HCT116 (cell line): ENCODE data around the gene IFNA1. TPM values are rescaled to one million over a fixed set of nuclear protein-coding genes. Genes with fewer than 3 reads are reported as not detected.

Experiments
- ATAC-seq: fragments of 200-7000 bp; cut with Tn5 transposase; 2 replicates; pipeline ENCODE4 v1.9.1; 2020; ENCODE audit warnings: mild to moderate bottlenecking, moderate library complexity
- BruUV-seq: library from RNA; stranded (reverse); fragments of 400-500 nt; replicated peaks from 2 replicates; lab custom pipeline; 2021; lab: Mats Ljungman, UMichigan
- CTCF ChIA-PET: fragments of 300-600 bp; sonication (Branson Sonifier 250); formaldehyde crosslinking; loops from one replicate; lab custom pipeline; 2021; ENCODE audit warnings: antibody characterized with exemption; lab: Charles Lee
- POLR2A ChIA-PET: fragments of 300-600, 350-600 bp; sonication (Branson Sonifier 250); formaldehyde crosslinking; loops from one replicate; lab custom pipeline; 2021; ENCODE audit warnings: antibody characterized with exemption; lab: Charles Lee
- RAD21 ChIA-PET, 2 experiments: fragments of 300-600 bp; sonication (Branson Sonifier 250); formaldehyde crosslinking; loops; one replicate each; lab custom pipeline; 2023; ENCODE audit warnings: low total read pairs in 2 of 2; ENCODE audit not compliant: uncharacterized antibody in 2 of 2, unreplicated experiment in 2 of 2, low non-redundant PET in 1 of 2; lab: Charles Lee
- DNase-seq: peaks from one replicate; pipeline ENCODE4 v3.0.0-alpha.2; 2010; ENCODE audit warnings: low read depth, low spot score
- H2AFZ ChIP-seq: fragments of 200-600 bp; shearing (Covaris generic), sonication (generic); 2 replicates; pipeline ENCODE4 v1.6.1; 2017; ENCODE audit warnings: low read depth, mixed run types, mixed read lengths, antibody characterized with exemption, low read length; ENCODE audit not compliant: poor library complexity, severe bottlenecking
- H3K27ac ChIP-seq: 2 replicates; pipeline ENCODE4 v1.5.1; 2012; ENCODE audit warnings: low read depth, low read length
- H3K27me3 ChIP-seq: fragments of 200-600 bp; sonication (generic); 2 replicates; pipeline ENCODE4 v1.6.1; 2016; ENCODE audit warnings: mixed run types, low read length, mixed read lengths; ENCODE audit not compliant: insufficient read depth
- H3K36me3 ChIP-seq, 2 experiments: fragments of 200-500 bp in 1 of 2; fragments of 200-600 bp in 1 of 2; sonication (Bioruptor generic) in 1 of 2; sonication (generic) in 1 of 2; 2 replicates each; pipeline versions ENCODE4 v1.5.1 to v1.6.1; 2014 to 2016; ENCODE audit warnings: low read length in 2 of 2, inconsistent platforms in 1 of 2, mixed read lengths in 1 of 2, mixed run types in 1 of 2; ENCODE audit not compliant: insufficient read depth in 2 of 2, control insufficient read depth in 1 of 2
- H3K4me1 ChIP-seq, 2 experiments: fragments of 200-600 bp in 1 of 2; sonication (generic) in 1 of 2; 2 replicates each; pipeline versions ENCODE4 v1.5.1 to v1.6.1; 2012 to 2017; ENCODE audit warnings: low read length in 2 of 2, inconsistent platforms in 1 of 2, mild to moderate bottlenecking in 1 of 2, mixed read lengths in 1 of 2, mixed run types in 1 of 2, moderate library complexity in 1 of 2; ENCODE audit not compliant: insufficient read depth in 2 of 2, control insufficient read depth in 1 of 2
- H3K4me2 ChIP-seq: fragments of 200-600 bp; sonication (generic); 2 replicates; pipeline ENCODE4 v1.6.1; 2017; ENCODE audit warnings: mixed run types, low read length, mixed read lengths
- H3K4me3 ChIP-seq, 2 experiments: fragments of 200-600 bp in 1 of 2; sonication (generic) in 1 of 2; replicated peaks in 1 of 2; 2 replicates each; pipeline ENCODE4 v1.5.1; 2011 to 2016; ENCODE audit warnings: low read length in 2 of 2, control low read depth in 1 of 2, low read depth in 1 of 2, mild to moderate bottlenecking in 1 of 2, mixed read lengths in 1 of 2, mixed run types in 1 of 2
- H3K79me2 ChIP-seq: fragments of 200-600 bp; sonication (generic); 2 replicates; pipeline ENCODE4 v1.6.1; 2017; ENCODE audit warnings: mild to moderate bottlenecking, mixed run types, low read length, moderate library complexity, mixed read lengths; ENCODE audit not compliant: insufficient read depth
- H3K9ac ChIP-seq: fragments of 200-600 bp; sonication (generic); 2 replicates; pipeline ENCODE4 v1.6.1; 2016; ENCODE audit warnings: low read length, mixed read lengths
- H3K9me2 ChIP-seq: fragments of 200-600 bp; sonication (generic), shearing (Covaris generic); 2 replicates; pipeline ENCODE4 v1.6.1; 2017; ENCODE audit warnings: mixed run types, mild to moderate bottlenecking, moderate library complexity; ENCODE audit not compliant: insufficient read depth
- H3K9me3 ChIP-seq, 2 experiments: fragments of 200-500 bp in 1 of 2; fragments of 200-600 bp in 1 of 2; sonication (Bioruptor generic) in 1 of 2; sonication (generic) in 1 of 2; 2 replicates each; pipeline ENCODE4 v1.6.1; 2014 to 2017; ENCODE audit warnings: low read length in 2 of 2, mixed read lengths in 2 of 2, inconsistent platforms in 1 of 2, low read depth in 1 of 2, mild to moderate bottlenecking in 1 of 2, mixed run types in 1 of 2, moderate library complexity in 1 of 2; ENCODE audit not compliant: control insufficient read depth in 1 of 2, insufficient read depth in 1 of 2
- H4K20me1 ChIP-seq: fragments of 200-600 bp; sonication (generic), shearing (Covaris generic); 2 replicates; pipeline ENCODE4 v1.6.1; 2017; ENCODE audit warnings: mixed run types, mild to moderate bottlenecking, moderate library complexity; ENCODE audit not compliant: insufficient read depth
- CBX3 ChIP-seq: IDR thresholded peaks from 2 replicates; pipeline ENCODE4 v1.6.1; 2012; ENCODE audit warnings: low read depth
- CEBPB ChIP-seq: IDR thresholded peaks from 2 replicates; pipeline ENCODE4 v1.6.1; 2012; ENCODE audit warnings: low read depth
- ELF1 ChIP-seq: IDR thresholded peaks from 2 replicates; pipeline ENCODE4 v1.6.1; 2012; ENCODE audit warnings: low read depth, borderline replicate concordance
- EZH2 ChIP-seq: fragments of 200-600 bp; sonication (generic); IDR thresholded peaks from 2 replicates; pipeline ENCODE4 v1.6.1; 2017; ENCODE audit warnings: antibody characterized with exemption, mixed run types
- EZH2phosphoT487 ChIP-seq: fragments of 200-600 bp; IDR thresholded peaks from 2 replicates; pipeline ENCODE4 v1.6.1; 2018; ENCODE audit warnings: antibody characterized with exemption, borderline replicate concordance
- POLR2A ChIP-seq: IDR thresholded peaks from 2 replicates; pipeline ENCODE4 v1.7.0; 2011; ENCODE audit warnings: borderline replicate concordance; ENCODE audit not compliant: insufficient read depth, insufficient read length; ENCODE audit errors: extremely low read depth
- POLR2AphosphoS5 ChIP-seq: IDR thresholded peaks from 2 replicates; pipeline ENCODE4 v1.6.1; 2011; ENCODE audit warnings: mild to moderate bottlenecking, low read depth, low read length, moderate library complexity
- SIN3A ChIP-seq: IDR thresholded peaks from 2 replicates; pipeline ENCODE4 v1.6.1; 2012; ENCODE audit warnings: low read depth
- SP1 ChIP-seq: IDR thresholded peaks from 2 replicates; pipeline ENCODE4 v1.6.1; 2012; ENCODE audit warnings: low read depth
- TCF7L2 ChIP-seq: IDR thresholded peaks from 2 replicates; pipeline ENCODE4 v1.7.0; 2011; ENCODE audit warnings: borderline replicate concordance, inconsistent platforms; ENCODE audit not compliant: insufficient read depth, insufficient read length; ENCODE audit errors: extremely low read depth
- YY1 ChIP-seq: IDR thresholded peaks from 2 replicates; pipeline ENCODE4 v1.6.1; 2011; ENCODE audit warnings: low read length, low read depth, moderate library complexity, mild to moderate bottlenecking; ENCODE audit not compliant: insufficient replicate concordance; ENCODE audit errors: extremely low read depth
- intact Hi-C: fragments of 100-400 bp; cut with micrococcal nuclease; formaldehyde crosslinking; loops from 2 replicates; pipeline ENCODE4 v1.10.0; 2022
- total RNA-seq: library from RNA; stranded (reverse); gene quantifications from one replicate; pipeline ENCODE4 v1.2.1, GENCODE V29; 2021; ENCODE audit not compliant: unreplicated experiment
- TF ChIP-seq, protein P1 (sequence below): IDR thresholded peaks from 2 replicates; pipeline ENCODE4 v1.6.1; 2011; ENCODE audit warnings: mild to moderate bottlenecking, low read length, moderate library complexity; ENCODE audit not compliant: insufficient replicate concordance; ENCODE audit errors: extremely low read depth
- TF ChIP-seq, protein P2 (sequence below): IDR thresholded peaks from 2 replicates; pipeline ENCODE4 v1.6.1; 2012
- TF ChIP-seq, protein P3 (sequence below): IDR thresholded peaks from 2 replicates; pipeline ENCODE4 v1.6.1; 2012
- TF ChIP-seq, protein P4 (sequence below): IDR thresholded peaks from 2 replicates; pipeline ENCODE4 v1.6.1; 2012; ENCODE audit warnings: low read depth
- TF ChIP-seq, protein P5 (sequence below), 3 experiments: fragments of 200-600 bp in 1 of 3; sonication (generic) in 1 of 3; IDR thresholded peaks in 2 of 3; conservative IDR thresholded peaks in 1 of 3; 2 replicates each; pipeline ENCODE4 v1.5.1; 2012 to 2017; ENCODE audit warnings: low read depth in 2 of 3, low read length in 2 of 3, antibody characterized with exemption in 1 of 3, borderline replicate concordance in 1 of 3, control low read depth in 1 of 3, mild to moderate bottlenecking in 1 of 3, mixed read lengths in 1 of 3, mixed run types in 1 of 3, moderate library complexity in 1 of 3; ENCODE audit not compliant: insufficient read depth in 1 of 3

Gene IFNA1
- total RNA-seq, 1 experiment from 2014 or later: not detected

DNA sequence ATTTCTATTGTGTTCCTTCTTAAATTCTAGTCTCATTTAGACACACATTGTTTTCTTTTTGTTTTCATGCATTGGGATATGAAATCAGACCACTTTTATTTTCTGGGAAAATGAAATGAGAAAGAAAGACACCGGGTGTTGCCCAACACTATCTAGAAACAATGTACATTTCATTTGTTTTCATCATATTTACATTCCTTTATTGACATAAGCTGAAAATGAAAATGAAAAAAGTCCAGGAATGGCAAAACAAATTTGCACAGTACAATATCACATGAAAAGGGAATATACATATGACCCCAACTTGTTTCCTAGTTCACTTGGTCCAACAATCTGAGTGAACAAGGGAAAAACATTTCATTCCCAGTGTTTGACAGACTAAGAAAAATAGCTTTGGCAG lies 21.1 kb downstream of the IFNA1 start (continued):
- TF ChIP-seq, protein P1, sequence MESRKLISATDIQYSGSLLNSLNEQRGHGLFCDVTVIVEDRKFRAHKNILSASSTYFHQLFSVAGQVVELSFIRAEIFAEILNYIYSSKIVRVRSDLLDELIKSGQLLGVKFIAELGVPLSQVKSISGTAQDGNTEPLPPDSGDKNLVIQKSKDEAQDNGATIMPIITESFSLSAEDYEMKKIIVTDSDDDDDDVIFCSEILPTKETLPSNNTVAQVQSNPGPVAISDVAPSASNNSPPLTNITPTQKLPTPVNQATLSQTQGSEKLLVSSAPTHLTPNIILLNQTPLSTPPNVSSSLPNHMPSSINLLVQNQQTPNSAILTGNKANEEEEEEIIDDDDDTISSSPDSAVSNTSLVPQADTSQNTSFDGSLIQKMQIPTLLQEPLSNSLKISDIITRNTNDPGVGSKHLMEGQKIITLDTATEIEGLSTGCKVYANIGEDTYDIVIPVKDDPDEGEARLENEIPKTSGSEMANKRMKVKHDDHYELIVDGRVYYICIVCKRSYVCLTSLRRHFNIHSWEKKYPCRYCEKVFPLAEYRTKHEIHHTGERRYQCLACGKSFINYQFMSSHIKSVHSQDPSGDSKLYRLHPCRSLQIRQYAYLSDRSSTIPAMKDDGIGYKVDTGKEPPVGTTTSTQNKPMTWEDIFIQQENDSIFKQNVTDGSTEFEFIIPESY: no peak
- TF ChIP-seq TCF7L2: no peak
- TF ChIP-seq, protein P2, sequence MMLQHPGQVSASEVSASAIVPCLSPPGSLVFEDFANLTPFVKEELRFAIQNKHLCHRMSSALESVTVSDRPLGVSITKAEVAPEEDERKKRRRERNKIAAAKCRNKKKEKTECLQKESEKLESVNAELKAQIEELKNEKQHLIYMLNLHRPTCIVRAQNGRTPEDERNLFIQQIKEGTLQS: no peak
- no peak for TF ChIP-seq EZH2

DNA sequence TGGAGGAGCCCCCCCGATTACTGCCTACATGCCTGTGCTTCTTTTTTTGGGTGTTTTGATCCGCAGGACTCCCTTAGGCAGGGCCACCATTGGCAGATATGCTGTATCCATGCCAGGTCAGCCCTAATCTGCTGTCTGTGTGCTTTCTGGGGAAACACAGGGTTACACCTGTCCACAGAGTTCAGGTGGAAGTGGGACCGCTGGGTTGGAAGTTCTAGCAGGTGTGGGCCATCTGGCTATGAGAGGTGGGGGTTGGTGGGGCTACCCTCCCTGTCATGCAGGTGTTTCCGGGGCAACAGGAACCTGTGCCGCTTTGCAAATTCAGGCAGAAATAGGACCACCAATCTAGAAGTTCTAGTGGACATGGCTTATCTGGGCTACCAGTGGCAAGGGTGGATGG lies 24.9 kb downstream of the IFNA1 start:
- H3K4me1 ChIP-seq: 0 out of 4 replicates have a peak, but pooled peaks cover 0 to 3% of the 10 kb centered on the region in 2 experiments
- intact Hi-C loops: loop anchor here (5.0 kb wide), 1 partner anchor 52 kb away; no protein-coding TSS in a partner anchor
- no peaks in the 10 kb centered on the region for H3K36me3 ChIP-seq
- no peak overlapping the region for H3K4me3 ChIP-seq
- TF ChIP-seq POLR2AphosphoS5: no peak
- TF ChIP-seq POLR2A: no peak
- TF ChIP-seq SIN3A: no peak
- no peak for TF ChIP-seq CEBPB
- TF ChIP-seq, protein P3, sequence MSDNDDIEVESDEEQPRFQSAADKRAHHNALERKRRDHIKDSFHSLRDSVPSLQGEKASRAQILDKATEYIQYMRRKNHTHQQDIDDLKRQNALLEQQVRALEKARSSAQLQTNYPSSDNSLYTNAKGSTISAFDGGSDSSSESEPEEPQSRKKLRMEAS: no peak
- TF ChIP-seq, protein P2: no peak
- TF ChIP-seq, protein P4, sequence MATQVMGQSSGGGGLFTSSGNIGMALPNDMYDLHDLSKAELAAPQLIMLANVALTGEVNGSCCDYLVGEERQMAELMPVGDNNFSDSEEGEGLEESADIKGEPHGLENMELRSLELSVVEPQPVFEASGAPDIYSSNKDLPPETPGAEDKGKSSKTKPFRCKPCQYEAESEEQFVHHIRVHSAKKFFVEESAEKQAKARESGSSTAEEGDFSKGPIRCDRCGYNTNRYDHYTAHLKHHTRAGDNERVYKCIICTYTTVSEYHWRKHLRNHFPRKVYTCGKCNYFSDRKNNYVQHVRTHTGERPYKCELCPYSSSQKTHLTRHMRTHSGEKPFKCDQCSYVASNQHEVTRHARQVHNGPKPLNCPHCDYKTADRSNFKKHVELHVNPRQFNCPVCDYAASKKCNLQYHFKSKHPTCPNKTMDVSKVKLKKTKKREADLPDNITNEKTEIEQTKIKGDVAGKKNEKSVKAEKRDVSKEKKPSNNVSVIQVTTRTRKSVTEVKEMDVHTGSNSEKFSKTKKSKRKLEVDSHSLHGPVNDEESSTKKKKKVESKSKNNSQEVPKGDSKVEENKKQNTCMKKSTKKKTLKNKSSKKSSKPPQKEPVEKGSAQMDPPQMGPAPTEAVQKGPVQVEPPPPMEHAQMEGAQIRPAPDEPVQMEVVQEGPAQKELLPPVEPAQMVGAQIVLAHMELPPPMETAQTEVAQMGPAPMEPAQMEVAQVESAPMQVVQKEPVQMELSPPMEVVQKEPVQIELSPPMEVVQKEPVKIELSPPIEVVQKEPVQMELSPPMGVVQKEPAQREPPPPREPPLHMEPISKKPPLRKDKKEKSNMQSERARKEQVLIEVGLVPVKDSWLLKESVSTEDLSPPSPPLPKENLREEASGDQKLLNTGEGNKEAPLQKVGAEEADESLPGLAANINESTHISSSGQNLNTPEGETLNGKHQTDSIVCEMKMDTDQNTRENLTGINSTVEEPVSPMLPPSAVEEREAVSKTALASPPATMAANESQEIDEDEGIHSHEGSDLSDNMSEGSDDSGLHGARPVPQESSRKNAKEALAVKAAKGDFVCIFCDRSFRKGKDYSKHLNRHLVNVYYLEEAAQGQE: no peak
- TF ChIP-seq CBX3: no peak
- TF ChIP-seq SP1: no peak
- TF ChIP-seq, protein P5, sequence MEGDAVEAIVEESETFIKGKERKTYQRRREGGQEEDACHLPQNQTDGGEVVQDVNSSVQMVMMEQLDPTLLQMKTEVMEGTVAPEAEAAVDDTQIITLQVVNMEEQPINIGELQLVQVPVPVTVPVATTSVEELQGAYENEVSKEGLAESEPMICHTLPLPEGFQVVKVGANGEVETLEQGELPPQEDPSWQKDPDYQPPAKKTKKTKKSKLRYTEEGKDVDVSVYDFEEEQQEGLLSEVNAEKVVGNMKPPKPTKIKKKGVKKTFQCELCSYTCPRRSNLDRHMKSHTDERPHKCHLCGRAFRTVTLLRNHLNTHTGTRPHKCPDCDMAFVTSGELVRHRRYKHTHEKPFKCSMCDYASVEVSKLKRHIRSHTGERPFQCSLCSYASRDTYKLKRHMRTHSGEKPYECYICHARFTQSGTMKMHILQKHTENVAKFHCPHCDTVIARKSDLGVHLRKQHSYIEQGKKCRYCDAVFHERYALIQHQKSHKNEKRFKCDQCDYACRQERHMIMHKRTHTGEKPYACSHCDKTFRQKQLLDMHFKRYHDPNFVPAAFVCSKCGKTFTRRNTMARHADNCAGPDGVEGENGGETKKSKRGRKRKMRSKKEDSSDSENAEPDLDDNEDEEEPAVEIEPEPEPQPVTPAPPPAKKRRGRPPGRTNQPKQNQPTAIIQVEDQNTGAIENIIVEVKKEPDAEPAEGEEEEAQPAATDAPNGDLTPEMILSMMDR (IDR thresholded peaks at IDR 0.05 in 2 of 3, conservative IDR thresholded peaks at IDR 0.05 in 1 of 3; ENCODE audit: borderline replicate concordance in 1 of 3, insufficient read depth in 1 of 3, low read depth in 2 of 3, low read length in 2 of 3): no peak
- TF ChIP-seq YY1: no peak
- TF ChIP-seq ELF1: no peak
- no peak for TF ChIP-seq EZH2phosphoT487
- no peak for ATAC-seq
- RAD21 ChIA-PET: no interaction called here
- H3K4me2 ChIP-seq: no peak overlapping the region
- H3K27ac ChIP-seq: no peak overlapping the region
- no peaks in the 10 kb centered on the region for H3K9me2 ChIP-seq
- no peaks in the 10 kb centered on the region for H3K27me3 ChIP-seq
- no peak overlapping the region for H2AFZ ChIP-seq
- no peaks in the 10 kb centered on the region for H3K79me2 ChIP-seq
- CTCF ChIA-PET: interaction anchor here (0.7 to 1.5 kb wide), 7 partner anchors 8 to 987 kb away, joined by 3 to 11 read pairs (median 4); no protein-coding TSS in a partner anchor
- no peaks in the 10 kb centered on the region for H4K20me1 ChIP-seq
- BruUV-seq: no TSS peak
- peaks cover 3 to 7% of the 10 kb centered on the region in 2 experiments; a peak in 2 of 4 replicates for H3K9me3 ChIP-seq
- no peak for DNase-seq
- POLR2A ChIA-PET: no interaction called here
- no peak overlapping the region for H3K9ac ChIP-seq
